Measurements from ENCODE around the gene ZNF511.

The ZNF511 gene

GRCh38 chr10:133268532-133268931, 40.2 kb upstream of the ZNF511 start:
- Histone ChIP-seq H3K27ac (ENCODE audit: low read length) (no peak overlapping the region), H3K36me3 (ENCODE audit: insufficient read depth, low read depth, low read length) (no peaks in the 10 kb centered on the region), H3K4me1 (ENCODE audit: insufficient read depth, low read length) (no peaks in the 10 kb centered on the region), H3K27me3 (ENCODE audit: insufficient read depth, low read length) (peaks cover 4% of the 10 kb centered on the region; the same call in 1 of the 2 replicates), H3K9me3 (ENCODE audit: insufficient read depth, low read depth, low read length) (no peaks in the 10 kb centered on the region), H3K9ac (ENCODE audit: low read depth, low read length) (no peak overlapping the region), H3K4me3 (ENCODE audit: low read length) (no peak overlapping the region)

GRCh38 chr10:133269367-133269766, 39.3 kb upstream of the ZNF511 start:
- Histone ChIP-seq H3K36me3 (ENCODE audit: insufficient read depth, low read depth, low read length) (no peaks in the 10 kb centered on the region), H3K27me3 (ENCODE audit: insufficient read depth, low read length) (no peaks in the 10 kb centered on the region), H3K9me3 (ENCODE audit: insufficient read depth, low read depth, low read length) (no peaks in the 10 kb centered on the region), H3K9ac (ENCODE audit: low read depth, low read length) (no peak overlapping the region), H3K4me3 (ENCODE audit: low read length) (no peak overlapping the region), H3K27ac (ENCODE audit: low read length) (no peak overlapping the region), H3K4me1 (ENCODE audit: insufficient read depth, low read length) (no peaks in the 10 kb centered on the region)

GRCh38 chr10:133270204-133270603, 38.5 kb upstream of the ZNF511 start:
- H3K4me1 ChIP-seq (ENCODE audit: insufficient read depth, low read length), result no peaks in the 10 kb centered on the region
- H3K27ac ChIP-seq (ENCODE audit: low read length), result no peak overlapping the region
- no peaks in the 10 kb centered on the region for H3K36me3 ChIP-seq (ENCODE audit: insufficient read depth, low read depth, low read length)

GRCh38 chr10:133270773-133271297, 37.9 kb upstream of the ZNF511 start:
- H3K4me1 ChIP-seq (ENCODE audit: insufficient read depth, low read length), result no peaks in the 10 kb centered on the region
- no peaks in the 10 kb centered on the region for H3K9me3 ChIP-seq (ENCODE audit: insufficient read depth, low read depth, low read length)
- H3K27me3 ChIP-seq (ENCODE audit: insufficient read depth, low read length), result peaks cover 8% of the 10 kb centered on the region
- no peak overlapping the region for H3K4me3 ChIP-seq (ENCODE audit: low read length)
- H3K27ac ChIP-seq (ENCODE audit: low read length), result no peak overlapping the region
- H3K36me3 ChIP-seq (ENCODE audit: insufficient read depth, low read depth, low read length), result no peaks in the 10 kb centered on the region
- H3K9ac ChIP-seq (ENCODE audit: low read depth, low read length), result no peak overlapping the region

More at GRCh38 chr10:133270204-133270603, 38.5 kb upstream of the ZNF511 start:
- Histone ChIP-seq H3K9ac (ENCODE audit: low read depth, low read length) (no peak overlapping the region), H3K4me3 (ENCODE audit: low read length) (no peak overlapping the region), H3K27me3 (ENCODE audit: insufficient read depth, low read length) (peaks cover 2% of the 10 kb centered on the region; the same call in 1 of the 2 replicates), H3K9me3 (ENCODE audit: insufficient read depth, low read depth, low read length) (no peaks in the 10 kb centered on the region)

- H3K4me3 ChIP-seq (ENCODE audit: low read length), result no peak overlapping the region
- H3K4me1 ChIP-seq (ENCODE audit: insufficient read depth, low read length), result no peaks in the 10 kb centered on the region
- no peaks in the 10 kb centered on the region for H3K36me3 ChIP-seq (ENCODE audit: insufficient read depth, low read depth, low read length)
Measured at GRCh38 chr10:133271521-133272300, 37.0 kb upstream of the ZNF511 start.

GRCh38 chr10:133272301-133272963, 36.3 kb upstream of the ZNF511 start:
- Histone ChIP-seq H3K36me3 (ENCODE audit: insufficient read depth, low read depth, low read length) (no peaks in the 10 kb centered on the region), H3K27ac (ENCODE audit: low read length) (no peak overlapping the region), H3K4me3 (ENCODE audit: low read length) (no peak overlapping the region), H3K9me3 (ENCODE audit: insufficient read depth, low read depth, low read length) (no peaks in the 10 kb centered on the region), H3K9ac (ENCODE audit: low read depth, low read length) (no peak overlapping the region), H3K4me1 (ENCODE audit: insufficient read depth, low read length) (no peaks in the 10 kb centered on the region), H3K27me3 (ENCODE audit: insufficient read depth, low read length) (peaks cover 17% of the 10 kb centered on the region)

More at GRCh38 chr10:133271521-133272300, 37.0 kb upstream of the ZNF511 start:
- H3K27ac ChIP-seq (ENCODE audit: low read length), result no peak overlapping the region
- H3K27me3 ChIP-seq (ENCODE audit: insufficient read depth, low read length), result peaks cover 17% of the 10 kb centered on the region
- no peak overlapping the region for H3K9ac ChIP-seq (ENCODE audit: low read depth, low read length)
- H3K9me3 ChIP-seq (ENCODE audit: insufficient read depth, low read depth, low read length), result no peaks in the 10 kb centered on the region

GRCh38 chr10:133272964-133273420, 35.7 kb upstream of the ZNF511 start:
- Histone ChIP-seq H3K9me3 (ENCODE audit: insufficient read depth, low read depth, low read length) (no peaks in the 10 kb centered on the region), H3K36me3 (ENCODE audit: insufficient read depth, low read depth, low read length) (no peaks in the 10 kb centered on the region), H3K4me3 (ENCODE audit: low read length) (no peak overlapping the region), H3K27ac (ENCODE audit: low read length) (no peak overlapping the region), H3K4me1 (ENCODE audit: insufficient read depth, low read length) (no peaks in the 10 kb centered on the region), H3K9ac (ENCODE audit: low read depth, low read length) (no peak overlapping the region), H3K27me3 (ENCODE audit: insufficient read depth, low read length) (peaks cover 17% of the 10 kb centered on the region)

GRCh38 chr10:133273534-133274143, 35.1 kb upstream of the ZNF511 start:
- Histone ChIP-seq H3K27ac (ENCODE audit: low read length) (no peak overlapping the region), H3K4me3 (ENCODE audit: low read length) (no peak overlapping the region), H3K9ac (ENCODE audit: low read depth, low read length) (no peak overlapping the region), H3K9me3 (ENCODE audit: insufficient read depth, low read depth, low read length) (no peaks in the 10 kb centered on the region), H3K4me1 (ENCODE audit: insufficient read depth, low read length) (no peaks in the 10 kb centered on the region), H3K27me3 (ENCODE audit: insufficient read depth, low read length) (peaks cover 17% of the 10 kb centered on the region), H3K36me3 (ENCODE audit: insufficient read depth, low read depth, low read length) (no peaks in the 10 kb centered on the region)

- H3K9ac ChIP-seq (ENCODE audit: low read depth, low read length), result no peak overlapping the region
- H3K27me3 ChIP-seq (ENCODE audit: insufficient read depth, low read length), result peaks cover 17% of the 10 kb centered on the region
- H3K36me3 ChIP-seq (ENCODE audit: insufficient read depth, low read depth, low read length), result peaks cover 3% of the 10 kb centered on the region; the same call in 1 of the 2 replicates
- no peaks in the 10 kb centered on the region for H3K4me1 ChIP-seq (ENCODE audit: insufficient read depth, low read length)
- H3K27ac ChIP-seq (ENCODE audit: low read length), result no peak overlapping the region
- no peaks in the 10 kb centered on the region for H3K9me3 ChIP-seq (ENCODE audit: insufficient read depth, low read depth, low read length)
- no peak overlapping the region for H3K4me3 ChIP-seq (ENCODE audit: low read length)
Measured at GRCh38 chr10:133274751-133275683, 33.7 kb upstream of the ZNF511 start.

- no peak overlapping the region for H3K27ac ChIP-seq (ENCODE audit: low read length)
- H3K36me3 ChIP-seq (ENCODE audit: insufficient read depth, low read depth, low read length), result peaks cover 3% of the 10 kb centered on the region; the same call in 1 of the 2 replicates
- no peaks in the 10 kb centered on the region for H3K9me3 ChIP-seq (ENCODE audit: insufficient read depth, low read depth, low read length)
- no peaks in the 10 kb centered on the region for H3K4me1 ChIP-seq (ENCODE audit: insufficient read depth, low read length)
- H3K27me3 ChIP-seq (ENCODE audit: insufficient read depth, low read length), result peaks cover 17% of the 10 kb centered on the region
- no peak overlapping the region for H3K4me3 ChIP-seq (ENCODE audit: low read length)
- no peak overlapping the region for H3K9ac ChIP-seq (ENCODE audit: low read depth, low read length)
Measured at GRCh38 chr10:133275684-133276092, 33.0 kb upstream of the ZNF511 start.

GRCh38 chr10:133276100-133276434, 32.6 kb upstream of the ZNF511 start:
- Histone ChIP-seq H3K36me3 (ENCODE audit: insufficient read depth, low read depth, low read length) (peaks cover 3% of the 10 kb centered on the region; the same call in 1 of the 2 replicates), H3K9me3 (ENCODE audit: insufficient read depth, low read depth, low read length) (no peaks in the 10 kb centered on the region), H3K27me3 (ENCODE audit: insufficient read depth, low read length) (peaks cover 17% of the 10 kb centered on the region), H3K4me1 (ENCODE audit: insufficient read depth, low read length) (no peaks in the 10 kb centered on the region), H3K4me3 (ENCODE audit: low read length) (peak overlapping the region; percentile 56; the same call in 1 of the 2 replicates), H3K9ac (ENCODE audit: low read depth, low read length) (no peak overlapping the region), H3K27ac (ENCODE audit: low read length) (no peak overlapping the region)

Data from iPS-20b (cell line).